ENCODE data around the gene LAT. TPM values are rescaled to one million over a fixed set of nuclear protein-coding genes. Genes with fewer than 3 reads are reported as not detected.
A peak's percentile ranks its signal among the peaks of the same experiment; 100 is the strongest.

LAT gene
- total and polyA plus RNA-seq, 7 donors, result 1.6 to 2.1 (median 1.8) TPM

DNA sequence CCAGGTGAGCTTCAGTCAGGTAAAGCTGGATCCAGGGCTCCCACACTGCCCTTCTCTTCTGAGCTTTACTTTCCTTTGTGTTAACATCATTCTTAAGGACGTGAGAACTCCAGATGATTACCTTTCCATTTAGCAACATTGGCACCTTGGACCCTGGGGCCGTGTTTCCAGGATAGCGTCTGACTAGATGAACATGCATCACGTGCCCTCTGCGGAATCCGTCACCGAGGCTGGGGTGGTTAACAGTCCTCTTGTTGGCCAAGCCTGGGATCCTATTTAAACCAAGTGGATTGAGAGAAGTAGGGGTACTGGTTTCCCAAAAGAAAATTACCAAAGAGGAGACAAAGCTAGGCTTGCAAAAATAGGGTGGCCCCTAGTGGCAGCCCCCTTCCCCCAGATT is 3.9 kb upstream of the LAT start:
- ATAC-seq, result no peak
- no peak for DNase-seq
- peaks cover 9 to 90% of the 10 kb centered on the region in 2 donors for H3K36me3 ChIP-seq (ENCODE audit: insufficient read depth in 1 of 2, low read depth in 1 of 2)
- H3K4me1 ChIP-seq, result peaks cover 4% of the 10 kb centered on the region
- intact Hi-C loops (cut with DNase I), result no loop called here
- no peaks in the 10 kb centered on the region for H3K9me3 ChIP-seq
- no peak overlapping the region for H3K4me3 ChIP-seq
- no peaks in the 10 kb centered on the region for H3K27me3 ChIP-seq (ENCODE audit: insufficient read depth in 3 of 3, low read length in 2 of 3)
- TF ChIP-seq, protein P1, sequence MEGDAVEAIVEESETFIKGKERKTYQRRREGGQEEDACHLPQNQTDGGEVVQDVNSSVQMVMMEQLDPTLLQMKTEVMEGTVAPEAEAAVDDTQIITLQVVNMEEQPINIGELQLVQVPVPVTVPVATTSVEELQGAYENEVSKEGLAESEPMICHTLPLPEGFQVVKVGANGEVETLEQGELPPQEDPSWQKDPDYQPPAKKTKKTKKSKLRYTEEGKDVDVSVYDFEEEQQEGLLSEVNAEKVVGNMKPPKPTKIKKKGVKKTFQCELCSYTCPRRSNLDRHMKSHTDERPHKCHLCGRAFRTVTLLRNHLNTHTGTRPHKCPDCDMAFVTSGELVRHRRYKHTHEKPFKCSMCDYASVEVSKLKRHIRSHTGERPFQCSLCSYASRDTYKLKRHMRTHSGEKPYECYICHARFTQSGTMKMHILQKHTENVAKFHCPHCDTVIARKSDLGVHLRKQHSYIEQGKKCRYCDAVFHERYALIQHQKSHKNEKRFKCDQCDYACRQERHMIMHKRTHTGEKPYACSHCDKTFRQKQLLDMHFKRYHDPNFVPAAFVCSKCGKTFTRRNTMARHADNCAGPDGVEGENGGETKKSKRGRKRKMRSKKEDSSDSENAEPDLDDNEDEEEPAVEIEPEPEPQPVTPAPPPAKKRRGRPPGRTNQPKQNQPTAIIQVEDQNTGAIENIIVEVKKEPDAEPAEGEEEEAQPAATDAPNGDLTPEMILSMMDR (IDR thresholded peaks at IDR 0.05), result no peak
- H3K27ac ChIP-seq, result no peak overlapping the region
- WGBS, 3 donors, result 91 to 94% (median 94%) methylated on average over 7 of the region's 7 CpGs

DNA sequence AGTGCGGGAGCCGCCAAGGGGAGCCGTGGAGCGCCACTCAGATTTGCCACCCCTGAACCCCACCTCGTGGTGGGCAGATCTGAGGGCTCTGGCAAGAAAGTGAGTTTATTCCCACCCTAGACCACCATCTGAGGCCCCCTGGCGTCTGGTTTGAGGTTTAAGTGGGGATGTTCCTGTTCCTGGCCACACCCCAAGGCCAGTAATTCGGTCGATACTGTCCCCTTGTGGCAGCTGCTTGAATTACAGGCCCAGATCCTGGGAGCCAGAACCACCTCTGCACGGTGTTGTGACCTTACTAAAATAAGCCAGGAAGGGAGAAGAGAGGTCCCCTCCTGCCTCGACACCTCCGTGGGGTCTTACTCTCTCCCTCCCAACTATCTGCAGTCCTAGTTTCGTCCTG is 3.3 kb upstream of the LAT start:
- TF ChIP-seq, protein P1 (IDR thresholded peaks at IDR 0.05), result peak; percentile 35
- intact Hi-C loops (cut with DNase I), result no loop called here
- Histone ChIP-seq H3K9me3 (no peaks in the 10 kb centered on the region), H3K27me3 (ENCODE audit: insufficient read depth in 3 of 3, low read length in 2 of 3) (no peaks in the 10 kb centered on the region), H3K4me1 (peaks cover under 1% of the 10 kb centered on the region), H3K4me3 (no peak overlapping the region), H3K27ac (no peak overlapping the region), H3K36me3 (ENCODE audit: insufficient read depth in 1 of 2, low read depth in 1 of 2) (peaks cover 6 to 88% of the 10 kb centered on the region in 2 donors)
- WGBS, 3 donors, result 80 to 81% (median 81%) methylated on average over 12 of the region's 12 CpGs
- no peak for DNase-seq
- ATAC-seq, result no peak

DNA sequence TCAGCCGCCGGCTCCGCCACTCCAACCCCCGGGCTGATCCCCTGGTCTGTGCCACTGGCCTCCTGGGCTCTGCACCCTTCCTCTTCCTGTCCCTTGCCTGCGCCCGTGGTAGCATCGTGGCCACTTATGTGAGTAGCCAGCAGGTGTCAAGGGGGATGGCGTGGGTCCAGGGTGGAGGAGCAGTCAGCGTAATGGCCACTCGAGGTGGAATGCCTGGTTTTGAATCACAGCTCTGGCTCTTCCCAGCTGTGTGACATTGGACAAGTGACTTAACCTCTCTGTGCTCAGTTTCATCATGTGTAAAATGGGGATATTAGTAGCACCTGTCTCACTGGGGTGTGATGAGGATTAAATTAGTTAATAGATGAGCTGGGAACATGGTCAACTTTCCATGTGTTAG is 2.4 kb upstream of the LAT start:
- no peak for ATAC-seq

DNA sequence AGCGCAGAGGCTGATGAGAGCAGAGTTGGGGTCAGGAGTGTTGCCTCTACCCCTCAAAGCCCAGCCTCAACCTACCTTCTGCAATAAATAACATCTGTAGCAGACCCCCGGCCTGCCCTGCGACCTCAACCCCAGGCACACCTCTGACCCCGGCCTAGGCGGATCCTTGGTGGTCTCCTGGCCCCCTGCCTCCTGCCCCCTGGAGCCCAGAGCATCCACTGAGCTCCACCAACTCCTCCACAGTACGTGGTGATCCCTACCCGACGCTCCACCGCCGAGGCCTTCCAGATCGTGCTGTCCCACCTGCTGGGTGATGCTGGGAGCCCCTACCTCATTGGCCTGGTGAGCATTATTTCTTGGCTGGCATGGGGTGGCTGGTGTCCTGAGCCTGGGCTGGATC is 1.9 kb upstream of the LAT start:
- no peaks in the 10 kb centered on the region for H3K27me3 ChIP-seq (ENCODE audit: insufficient read depth in 3 of 3, low read length in 2 of 3)
- ATAC-seq (no peak), DNase-seq (no peak)

More for the DNA sequence above, 2.4 kb upstream of the LAT start:
- TF ChIP-seq, protein P1 (IDR thresholded peaks at IDR 0.05), result no peak
- H3K9me3 ChIP-seq, result peaks cover 7% of the 10 kb centered on the region
- peaks cover 4 to 91% of the 10 kb centered on the region in 2 donors for H3K36me3 ChIP-seq (ENCODE audit: insufficient read depth in 1 of 2, low read depth in 1 of 2)
- 92 to 97% (median 94%) methylated on average over 9 to 10 of the region's 10 CpGs for WGBS, 3 donors
- H3K4me3 ChIP-seq, result no peak overlapping the region
- H3K27me3 ChIP-seq (ENCODE audit: insufficient read depth in 3 of 3, low read length in 2 of 3), result no peaks in the 10 kb centered on the region
- no peaks in the 10 kb centered on the region for H3K4me1 ChIP-seq
- intact Hi-C loops (cut with DNase I), result no loop called here
- no peak overlapping the region for H3K27ac ChIP-seq
- no peak for DNase-seq

More for the DNA sequence above, 1.9 kb upstream of the LAT start:
- TF ChIP-seq, protein P1 (IDR thresholded peaks at IDR 0.05), result no peak
- H3K4me1 ChIP-seq, result no peaks in the 10 kb centered on the region
- H3K9me3 ChIP-seq, result peaks cover 7% of the 10 kb centered on the region
- no peak overlapping the region for H3K27ac ChIP-seq
- WGBS, 3 donors, result 85 to 93% (median 87%) methylated on average over 11 of the region's 11 CpGs
- peaks cover 4 to 94% of the 10 kb centered on the region in 2 donors for H3K36me3 ChIP-seq (ENCODE audit: insufficient read depth in 1 of 2, low read depth in 1 of 2)
- intact Hi-C loops (cut with DNase I), result no loop called here
- H3K4me3 ChIP-seq, result no peak overlapping the region
